Stimulated activated CD8-positive, alpha-beta memory T cell treated with anti-CD3 and anti-CD28 coated beads, Interleukin-15, amount 100 ng/mL, for 24 hours (primary cell): ENCODE data around the gene MAPK1.
"Not testable (repeated sequence)": the region's sequence is repeated elsewhere in the genome, so short reads cannot be mapped to it uniquely, and the experiment has no call there.

Experiments
- DNase-seq: peaks from one replicate; pipeline ENCODE4 v3.0.0-alpha.2; 2020; ENCODE audit warnings: low read depth

Gene MAPK1

DNA sequence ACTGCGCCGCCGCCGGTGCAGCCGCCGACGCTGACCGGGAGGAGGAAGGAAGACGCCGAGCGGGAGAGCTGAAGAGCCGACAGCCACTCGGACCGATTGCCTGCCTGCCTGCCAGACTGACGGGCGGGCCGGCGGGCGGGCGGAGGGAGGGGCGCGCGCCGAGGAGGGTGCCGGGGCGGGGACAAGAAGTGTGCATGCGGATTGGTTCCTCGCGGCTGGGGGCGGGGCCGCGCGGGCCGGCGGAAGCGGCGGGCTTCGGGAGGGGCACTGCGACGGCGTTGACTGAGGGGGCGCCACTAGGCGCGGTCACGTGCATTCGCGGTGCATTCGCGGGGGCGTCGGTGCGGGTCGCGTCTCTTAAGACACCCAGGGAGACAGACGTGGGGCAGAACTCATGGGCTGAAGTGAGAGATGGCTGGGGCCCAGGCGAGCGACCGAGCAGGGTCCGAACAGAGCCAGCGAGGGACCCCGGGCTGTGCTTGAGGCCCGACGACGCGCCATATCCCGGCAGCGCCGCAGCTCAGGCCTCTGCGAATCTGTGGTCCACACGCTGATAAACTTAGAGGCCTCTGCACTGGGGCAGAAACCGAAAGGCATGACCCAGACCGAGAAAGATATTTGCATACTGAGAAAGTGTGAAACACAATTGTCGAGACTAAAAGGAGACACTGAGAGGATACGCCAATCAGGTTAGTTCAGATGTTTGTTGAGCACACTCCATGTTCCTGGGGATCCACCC, at the start of gene MAPK1:
MAPK1 (minus strand) TSS at position 118 of the 739 bp plus-strand sequence. CDS start 205 bp downstream, outside the sequence.
- DNase-seq = peak; percentile 93

GRCh38 chr22:21916309-21916918, 49.0 kb upstream of the MAPK1 start:
- DNase-seq = no peak

GRCh38 chr22:21915624-21916308, 48.3 kb upstream of the MAPK1 start:
- no peak for DNase-seq

GRCh38 chr22:21914033-21914642, 46.7 kb upstream of the MAPK1 start:
- DNase-seq = not testable (repeated sequence)

GRCh38 chr22:21910367-21910766, 42.9 kb upstream of the MAPK1 start:
- DNase-seq = not testable (repeated sequence)

DNA sequence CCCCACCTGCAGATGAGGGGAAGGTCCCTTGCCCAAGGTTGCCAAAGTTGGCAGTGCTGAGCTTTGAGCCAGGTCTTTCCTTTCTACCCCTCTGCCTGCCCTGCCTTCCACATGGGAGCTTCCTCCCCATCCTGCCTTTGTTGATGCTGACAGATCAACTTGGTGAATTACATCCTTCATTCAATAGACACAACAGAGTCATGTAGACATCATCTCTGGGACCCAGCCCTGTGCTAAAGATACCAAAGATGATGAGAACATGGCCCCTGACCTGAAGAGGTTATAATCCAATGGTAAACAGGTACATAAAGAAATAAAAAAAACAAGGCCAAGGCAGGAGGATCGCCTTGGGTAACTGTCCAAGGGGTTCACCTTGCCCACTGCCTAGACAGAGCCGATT, 42.4 kb upstream of the MAPK1 start:
- DNase-seq = no peak

DNA sequence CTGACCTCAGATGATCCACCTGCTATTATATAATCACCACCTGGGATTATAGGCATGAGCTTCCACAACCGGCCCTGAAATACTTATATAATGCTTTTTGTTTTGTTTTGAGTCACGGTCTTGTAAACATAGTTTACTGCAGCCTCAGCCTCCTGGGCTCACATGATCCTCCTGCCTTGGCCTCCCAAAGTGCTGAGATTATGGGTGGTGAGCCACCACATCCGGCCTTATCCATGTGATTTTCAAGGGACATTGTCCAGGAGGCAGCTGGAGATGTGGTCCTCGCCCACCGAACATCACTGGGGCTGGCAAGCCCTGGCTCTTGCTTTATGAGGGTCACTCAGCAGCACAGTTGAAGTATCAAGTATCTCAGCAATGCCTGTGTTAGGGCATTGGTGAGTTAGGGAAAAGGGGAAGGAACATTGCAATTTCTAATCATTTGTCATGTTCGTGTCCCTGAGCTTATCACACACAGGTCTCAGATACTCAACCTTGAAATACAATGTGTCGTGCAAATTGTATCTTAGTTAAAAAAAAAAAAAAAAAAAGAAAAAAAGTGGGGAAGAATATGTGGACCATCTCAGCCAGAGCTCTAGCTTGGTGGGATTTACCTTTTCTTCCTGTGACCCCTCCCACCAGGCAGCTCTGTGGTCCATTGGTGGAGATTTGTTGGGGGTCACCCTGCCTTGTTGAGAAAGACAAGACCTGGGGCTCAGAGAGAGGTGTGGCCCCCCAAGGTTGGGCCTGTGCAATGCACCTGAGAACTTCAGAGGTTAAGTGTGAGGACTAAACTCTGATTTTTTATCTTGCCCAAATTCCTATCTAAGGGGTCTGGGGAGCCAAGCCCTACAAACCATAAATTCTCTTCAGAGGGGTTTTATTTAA, 40.4 kb upstream of the MAPK1 start:
- no peak for DNase-seq

GRCh38 chr22:21905234-21905633, 37.8 kb upstream of the MAPK1 start:
- DNase-seq = not testable (repeated sequence)

DNA sequence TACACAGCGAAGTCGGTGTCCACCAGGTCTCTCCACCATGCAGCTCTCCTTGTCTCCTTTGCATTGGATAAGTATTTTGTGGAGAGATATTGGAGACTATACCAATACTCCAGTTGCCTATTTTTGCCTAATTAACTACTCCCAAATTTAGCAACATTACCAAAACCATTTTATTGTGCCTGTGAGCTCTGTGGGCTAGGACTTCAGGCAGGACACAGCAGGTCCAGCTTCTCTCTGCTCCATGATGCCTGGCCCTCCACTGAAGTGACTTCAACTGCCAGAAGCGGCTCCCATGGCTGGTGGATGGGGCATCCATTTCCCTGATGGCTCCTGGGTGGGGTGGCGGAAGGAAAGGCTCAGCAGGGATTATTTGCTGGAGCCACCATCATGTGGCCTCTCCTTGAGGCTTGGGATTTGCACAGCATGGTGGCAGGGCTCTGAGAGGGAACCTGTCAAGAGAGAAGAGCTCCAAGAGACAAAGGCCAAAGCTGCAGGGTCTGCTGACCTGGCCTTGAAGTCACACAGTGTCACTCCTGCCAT, 36.9 kb upstream of the MAPK1 start:
- no peak for DNase-seq

GRCh38 chr22:21903283-21903682, 35.8 kb upstream of the MAPK1 start:
- DNase-seq = no peak

- no peak for DNase-seq
Observed at GRCh38 chr22:21902296-21903087, 35.0 kb upstream of the MAPK1 start.

GRCh38 chr22:21898354-21898896, 31.0 kb upstream of the MAPK1 start:
- DNase-seq = no peak

- no peak for DNase-seq
Observed at GRCh38 chr22:21896951-21897513, 29.6 kb upstream of the MAPK1 start.

- not testable (repeated sequence) for DNase-seq
Observed at GRCh38 chr22:21896275-21896674, 28.8 kb upstream of the MAPK1 start.

DNA sequence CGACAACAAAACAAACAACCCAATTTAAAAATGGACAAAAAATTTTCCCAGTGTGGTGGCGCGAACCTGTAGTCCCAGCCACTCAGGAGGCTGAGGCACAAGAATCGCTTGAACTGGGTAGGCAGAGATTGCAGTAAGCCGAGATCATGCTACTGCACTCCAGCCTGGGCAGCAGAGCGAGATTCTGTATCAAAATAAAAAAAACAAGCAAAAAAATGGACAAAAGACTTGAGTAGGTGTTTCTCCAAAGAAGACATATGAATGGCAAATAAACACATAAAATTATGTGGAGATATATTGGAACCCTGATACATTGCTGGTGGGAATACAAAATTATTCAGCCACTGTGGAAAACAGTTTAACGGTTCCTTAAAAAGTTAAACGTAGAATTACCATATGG, 27.4 kb upstream of the MAPK1 start:
- no peak for DNase-seq

DNA sequence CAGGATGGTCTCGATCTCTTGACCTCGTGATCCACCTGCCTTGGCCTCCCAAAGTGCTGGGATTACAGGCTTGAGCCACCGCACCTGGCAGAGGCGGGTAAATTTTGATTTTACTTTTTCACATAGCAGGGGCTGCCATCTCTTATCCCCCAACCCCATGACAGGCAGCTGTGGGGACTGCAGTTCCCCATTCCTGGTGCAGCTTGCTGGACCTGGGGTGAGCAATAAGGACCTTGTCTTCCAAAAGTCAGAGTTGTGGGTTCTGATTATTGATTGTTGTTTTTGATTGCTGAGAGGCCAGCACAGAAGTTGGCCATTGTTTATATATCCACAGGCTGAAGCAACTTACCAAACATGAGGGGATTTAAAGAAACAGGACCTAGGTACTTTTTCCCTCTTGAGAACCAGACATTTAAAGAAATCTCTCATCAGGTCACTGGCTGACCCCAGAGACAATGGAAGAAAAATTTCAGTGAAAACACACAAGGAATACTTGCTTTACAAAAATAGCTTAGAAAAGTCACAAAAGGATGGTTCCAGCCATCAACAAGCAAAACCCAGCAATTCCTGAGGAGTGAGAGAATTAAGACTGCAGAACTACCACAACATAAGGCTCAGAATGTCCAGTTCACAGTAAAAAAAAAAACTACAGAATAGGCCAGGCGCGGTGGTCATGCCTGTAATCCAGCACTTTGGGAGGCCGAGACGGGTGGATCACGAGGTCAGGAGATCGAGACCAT, 22.0 kb upstream of the MAPK1 start:
- DNase-seq = no peak

DNA sequence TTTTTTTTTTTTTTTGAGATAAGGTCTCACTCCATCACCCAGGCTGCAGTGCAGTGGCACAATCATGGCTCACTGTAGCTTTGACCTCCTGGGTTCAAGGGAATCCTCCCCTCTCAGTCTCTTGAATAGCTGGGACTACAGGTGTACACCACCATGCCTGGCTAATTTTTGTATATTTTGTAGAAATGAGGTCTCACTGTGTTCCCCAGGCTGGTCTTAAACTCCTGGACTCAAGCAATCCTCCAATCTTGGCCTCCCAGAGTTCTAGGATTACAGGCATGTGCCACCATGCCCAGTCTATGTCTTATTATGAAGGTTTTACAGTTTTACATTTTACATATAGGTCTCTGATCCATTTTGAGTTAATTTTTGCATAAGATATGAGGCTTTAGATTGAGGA, 20.4 kb upstream of the MAPK1 start:
- no peak for DNase-seq

GRCh38 chr22:21883930-21884329, 16.5 kb upstream of the MAPK1 start:
- DNase-seq = not testable (repeated sequence)

- DNase-seq = not testable (repeated sequence)
Observed at GRCh38 chr22:21882754-21883333, 15.4 kb upstream of the MAPK1 start.
